HepG2 (cell line): ENCODE results near the gene PWP2. TPM values are rescaled to one million over a fixed set of nuclear protein-coding genes. Genes with fewer than 3 reads are reported as not detected.

ENCODE experiments used
- ATAC-seq: fragments of 200-7000 bp; cut with Tn5 transposase; 3 replicates; pipeline ENCODE4 v1.9.1; 2020; ENCODE audit warnings: mild to moderate bottlenecking, moderate library complexity
- BruUV-seq: library from RNA; stranded (reverse); fragments of 400-500 nt; replicated peaks from 2 replicates; lab custom pipeline; 2021; lab: Mats Ljungman, UMichigan
- CTCF ChIA-PET: fragments of 300-600 bp; formaldehyde crosslinking; extraction: SDS; loops from one replicate; lab custom pipeline; 2021; ENCODE audit warnings: low total read pairs, inconsistent platforms, low intra/inter-chr PET ratio; lab: Yijun Ruan, JAX
- POLR2A ChIA-PET: fragments of 350-600 bp; sonication (Branson Sonifier 250); formaldehyde crosslinking; loops from one replicate; lab custom pipeline; 2020; ENCODE audit warnings: antibody characterized with exemption, inconsistent platforms; lab: Yijun Ruan, JAX
- DNase-seq: peaks from one replicate; pipeline ENCODE4 v3.0.0-alpha.2; 2015; ENCODE audit warnings: low spot score
- FAIRE-seq: peaks from 3 replicates; lab custom pipeline; 2011; peaks lifted over from hg19 to GRCh38; lab: Jason Lieb, UNC
- H2AFZ ChIP-seq: one replicate; pipeline ENCODE4 v1.6.1; 2011; ENCODE audit warnings: low read length, inconsistent platforms
- H3K27ac ChIP-seq: fragments of 300-600 bp; 3 replicates; pipeline ENCODE4 v1.8.0; 2011; ENCODE audit warnings: mixed run types, mild to moderate bottlenecking, mixed read lengths, low read length, inconsistent platforms; ENCODE audit not compliant: insufficient read depth; ENCODE audit errors: extremely low read length
- H3K27me3 ChIP-seq, 2 experiments: fragments of 200-600 bp in 1 of 2; 2 replicates in 1 of 2; 3 replicates in 1 of 2; pipeline versions ENCODE4 v1.6.0 to v1.8.0; 2011; ENCODE audit warnings: low read length in 2 of 2, mild to moderate bottlenecking in 2 of 2, moderate library complexity in 2 of 2, inconsistent platforms in 1 of 2; ENCODE audit not compliant: insufficient read depth in 2 of 2, control insufficient read depth in 1 of 2
- H3K36me3 ChIP-seq, 2 experiments: fragments of 200-600 bp in 1 of 2; replicated peaks in 1 of 2; 2 replicates in 1 of 2; 3 replicates in 1 of 2; pipeline versions ENCODE4 v1.5.1 to v1.8.0; 2011; ENCODE audit warnings: low read length in 2 of 2, inconsistent platforms in 1 of 2; ENCODE audit not compliant: insufficient read depth in 2 of 2, control insufficient read depth in 1 of 2
- H3K4me1 ChIP-seq: 2 replicates; pipeline ENCODE4 v1.5.1; 2012; ENCODE audit warnings: low read length, inconsistent platforms; ENCODE audit not compliant: insufficient read depth
- H3K4me2 ChIP-seq: 2 replicates; pipeline ENCODE4 v1.6.0; 2011; ENCODE audit warnings: low read depth, low read length, inconsistent platforms
- H3K4me3 ChIP-seq, 3 experiments: fragments of 200-600 bp in 1 of 3; sonication (generic), shearing (Covaris generic) in 1 of 3; replicated peaks in 1 of 3; 2 replicates each; pipeline ENCODE4 v1.5.1; 2011 to 2016; ENCODE audit warnings: low read length in 3 of 3, inconsistent platforms in 2 of 3, low read depth in 2 of 3, mild to moderate bottlenecking in 2 of 3, control low read depth in 1 of 3, mixed read lengths in 1 of 3; ENCODE audit not compliant: insufficient read depth in 1 of 3
- H3K79me2 ChIP-seq: one replicate; pipeline ENCODE4 v1.6.1; 2011; ENCODE audit warnings: low read length, inconsistent platforms; ENCODE audit not compliant: insufficient read depth
- H3K9ac ChIP-seq: 2 replicates; pipeline ENCODE4 v1.6.0; 2011; ENCODE audit warnings: mild to moderate bottlenecking, low read depth, low read length, inconsistent platforms; ENCODE audit not compliant: insufficient read depth
- H3K9me3 ChIP-seq: 2 replicates; pipeline ENCODE4 v1.5.1; 2012; ENCODE audit warnings: mild to moderate bottlenecking, low read length
- H4K20me1 ChIP-seq: 2 replicates; pipeline ENCODE4 v1.6.0; 2011; ENCODE audit warnings: inconsistent platforms, mild to moderate bottlenecking, low read length, moderate library complexity; ENCODE audit not compliant: insufficient read depth
- FIP1L1 ChIP-seq: fragments of 200-400 bp; formaldehyde crosslinking; IDR thresholded peaks from 2 replicates; pipeline ENCODE4 v1.6.1; 2018; ENCODE audit warnings: low read depth, mild to moderate bottlenecking, low read length, moderate library complexity, borderline replicate concordance; ENCODE audit not compliant: insufficient read depth
- FOXM1 ChIP-seq: sonication (generic); formaldehyde crosslinking; IDR thresholded peaks from 2 replicates; pipeline ENCODE4 v1.5.0; 2020; ENCODE audit warnings: missing genetic modification reagents
- GTF2F1 ChIP-seq: fragments of 150-350 bp; IDR thresholded peaks from 2 replicates; pipeline ENCODE4 v1.6.1; 2014; ENCODE audit warnings: low read length
- REXO4 ChIP-seq: sonication (generic); formaldehyde crosslinking; IDR thresholded peaks from 2 replicates; pipeline ENCODE4 v1.8.0; 2022; ENCODE audit warnings: missing genetic modification reagents, mild to moderate bottlenecking, borderline replicate concordance
- RFX5 ChIP-seq: IDR thresholded peaks from 2 replicates; pipeline ENCODE4 v1.6.1; 2011; ENCODE audit warnings: low read depth, low read length, improper control_type of control experiment
- SOX5 ChIP-seq: IDR thresholded peaks from 2 replicates; pipeline ENCODE4 v1.6.1; 2016; ENCODE audit warnings: borderline replicate concordance
- TCF7 ChIP-seq: sonication (generic); IDR thresholded peaks from 2 replicates; pipeline ENCODE4 v1.6.1; 2016; ENCODE audit warnings: antibody characterized with exemption, low read depth
- TRIM24 ChIP-seq: sonication (generic); formaldehyde crosslinking; IDR thresholded peaks from 2 replicates; pipeline ENCODE4 v1.8.0; 2022; ENCODE audit warnings: mild to moderate bottlenecking, missing genetic modification reagents
- ZNF30 ChIP-seq: sonication (generic); formaldehyde crosslinking; IDR thresholded peaks from 2 replicates; pipeline ENCODE4 v1.5.0; 2020; ENCODE audit warnings: mild to moderate bottlenecking, missing genetic modification reagents
- WGBS: methylation state at CpG from one replicate; pipeline ENCODE4 v1.1.6; 2017; ENCODE audit warnings: low lambda C conversion rate; 5-methylcytosine and 5-hydroxymethylcytosine counted together
- in situ Hi-C: cut with HindIII; loops from 2 replicates; pipeline ENCODE4 v1.10.0; 2017; ENCODE audit warnings: low pct_unique_long_range_greater_than_20kb; ENCODE audit not compliant: extremely low pct_ligation_motif_present
- intact Hi-C: fragments of 100-400 bp; cut with micrococcal nuclease; formaldehyde crosslinking; loops from one replicate; pipeline ENCODE4 v1.10.0; 2022; ENCODE audit not compliant: unreplicated experiment
- polyA plus RNA-seq, 8 experiments: library from polyadenylated mRNA; depleted of rRNA in 3 of 8; stranded (reverse) in 7 of 8; unstranded in 1 of 8; fragments of >200 nt; fragmentation: Illumina TruSeq in 4 of 8; extraction: Trizol in 4 of 8; gene quantifications; 2 replicates each; pipeline versions ENCODE4 v1.2.1 to v1.2.3, GENCODE V29; 2011 to 2016; ENCODE audit warnings: low read depth in 4 of 8, missing spikeins in 1 of 8, mixed read lengths in 1 of 8; ENCODE audit not compliant: insufficient read depth in 1 of 8
- total RNA-seq, 5 experiments: library from RNA; depleted of rRNA; stranded (reverse); fragments of >200 nt; fragmentation: Illumina TruSeq; extraction: Trizol; gene quantifications; 2 replicates each; pipeline ENCODE4 v1.2.3, GENCODE V29; 2016; ENCODE audit warnings: low read depth in 1 of 5
- TF ChIP-seq, protein P1 (sequence below): sonication (generic); formaldehyde crosslinking; IDR thresholded peaks from 2 replicates; pipeline ENCODE4 v1.8.0; 2022; ENCODE audit warnings: missing genetic modification reagents, mild to moderate bottlenecking, inconsistent platforms, borderline replicate concordance
- TF ChIP-seq, protein P2 (sequence below): sonication (generic); formaldehyde crosslinking; IDR thresholded peaks from 2 replicates; pipeline ENCODE4 v1.8.1; 2023; ENCODE audit warnings: mild to moderate bottlenecking, missing genetic modification reagents

The PWP2 gene
- total and polyA plus RNA-seq, 2 of the 13 experiments (the other 11 are each of a cell fraction or from before 2014, with no cell fraction given), result 7.7 to 17.0 TPM

DNA sequence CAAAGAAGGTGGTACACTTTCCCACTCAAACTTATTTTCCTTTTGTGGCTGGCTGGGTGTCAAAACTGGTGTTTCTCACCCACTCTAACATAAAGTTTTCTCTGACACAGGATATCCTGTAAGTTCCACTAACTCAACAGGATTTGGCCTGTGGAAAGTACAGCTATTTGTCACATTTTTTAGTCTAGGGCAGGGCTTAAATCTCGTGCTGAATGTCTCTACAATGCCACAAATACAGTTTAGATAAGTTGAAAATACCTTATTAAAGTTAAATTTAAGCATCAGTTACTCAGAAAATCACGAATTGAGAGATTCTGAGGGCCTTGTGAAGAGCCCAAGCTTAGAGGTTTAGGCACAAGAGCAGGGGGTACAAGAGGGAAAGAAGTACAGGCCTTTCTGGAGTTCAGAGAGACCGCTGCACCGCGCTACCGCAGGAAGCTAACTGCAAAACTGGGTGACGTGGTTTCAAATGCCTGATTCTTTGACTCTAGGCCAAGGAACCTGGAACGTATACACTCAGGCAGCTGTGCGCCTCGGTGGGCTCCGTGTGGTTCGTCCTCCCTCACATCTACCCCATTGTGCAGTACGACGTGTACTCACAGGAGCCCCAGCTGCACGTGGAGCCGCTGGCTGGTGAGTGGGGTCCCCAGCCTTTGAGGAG lies 23.4 kb upstream of the PWP2 start (continued):
- TF ChIP-seq GTF2F1 (no peak), RFX5 (no peak), TCF7 (no peak)
- TF ChIP-seq, protein P1, sequence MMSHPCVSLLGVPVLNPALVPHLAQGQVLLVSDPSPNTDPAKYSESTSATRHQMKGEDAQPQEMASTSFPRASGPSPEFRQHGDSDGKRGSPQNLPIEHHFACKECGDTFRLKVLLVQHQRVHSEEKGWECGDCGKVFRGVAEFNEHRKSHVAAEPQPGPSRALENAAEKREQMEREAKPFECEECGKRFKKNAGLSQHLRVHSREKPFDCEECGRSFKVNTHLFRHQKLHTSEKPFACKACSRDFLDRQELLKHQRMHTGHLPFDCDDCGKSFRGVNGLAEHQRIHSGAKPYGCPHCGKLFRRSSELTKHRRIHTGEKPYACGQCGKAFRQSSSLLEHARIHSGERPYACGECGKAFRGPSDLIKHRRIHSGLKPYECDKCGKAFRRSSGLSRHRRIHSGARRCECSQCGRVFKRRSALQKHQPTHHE, result no peak

DNA sequence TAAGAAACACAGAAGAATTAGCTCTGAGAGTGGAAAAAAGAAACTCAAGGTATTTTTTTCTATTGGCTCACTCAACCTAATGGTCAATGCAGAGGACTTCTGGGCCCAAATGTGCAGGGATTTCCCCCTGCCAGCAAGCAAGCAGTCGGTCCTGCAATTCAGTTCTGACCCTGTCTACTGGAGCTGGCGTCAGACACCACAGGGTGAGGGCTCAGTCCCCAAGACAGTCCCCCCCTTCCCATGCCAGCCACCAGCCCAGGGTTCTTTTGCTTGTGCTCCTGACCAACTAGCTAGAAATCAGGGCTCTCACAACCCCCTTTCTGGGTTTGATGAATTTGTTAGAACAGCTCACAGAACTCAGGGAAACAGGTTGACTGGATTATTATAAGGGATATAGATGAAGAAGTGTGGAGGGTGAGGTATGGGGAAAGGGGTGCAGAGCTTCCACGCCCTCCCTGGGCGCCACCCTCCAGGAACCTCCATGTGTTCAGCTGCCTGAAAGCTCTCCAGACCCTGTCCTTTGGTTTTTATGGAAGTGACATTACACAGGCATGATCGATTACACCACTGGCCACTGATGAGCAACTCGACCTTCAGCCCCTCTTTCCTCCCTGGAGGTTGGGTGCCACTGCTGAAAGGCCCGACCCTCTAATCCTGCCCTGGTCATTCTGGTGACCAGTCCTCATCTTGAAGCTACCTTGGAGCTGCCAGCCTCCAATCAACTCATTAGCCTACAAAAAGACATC lies 22.5 kb upstream of the PWP2 start:
- no peaks in the 10 kb centered on the region for H3K9me3 ChIP-seq
- H3K4me1 ChIP-seq, result no peaks in the 10 kb centered on the region
- no peaks in the 10 kb centered on the region for H3K27me3 ChIP-seq
- ChIA-PET POLR2A (no interaction called here), CTCF (no interaction called here)
- H4K20me1 ChIP-seq, result no peaks in the 10 kb centered on the region
- no peak overlapping the region for H3K4me3 ChIP-seq
- DNase-seq, result no peak
- no peak overlapping the region for H3K4me2 ChIP-seq
- FAIRE-seq, result no peak
- no peaks in the 10 kb centered on the region for H3K79me2 ChIP-seq
- WGBS, result 94% methylated on average over 7 of the region's 7 CpGs
- H3K36me3 ChIP-seq, result peaks cover 16 to 75% of the 10 kb centered on the region in 2 experiments
- TF ChIP-seq FOXM1 (CRISPR knock-in tag), result no peak
- no peak for TF ChIP-seq TRIM24 (CRISPR knock-in tag)
- TF ChIP-seq ZNF30, result no peak
- no peak for TF ChIP-seq FIP1L1
- no peak for TF ChIP-seq SOX5 (CRISPR knock-in tag)
- TF ChIP-seq, protein P2, sequence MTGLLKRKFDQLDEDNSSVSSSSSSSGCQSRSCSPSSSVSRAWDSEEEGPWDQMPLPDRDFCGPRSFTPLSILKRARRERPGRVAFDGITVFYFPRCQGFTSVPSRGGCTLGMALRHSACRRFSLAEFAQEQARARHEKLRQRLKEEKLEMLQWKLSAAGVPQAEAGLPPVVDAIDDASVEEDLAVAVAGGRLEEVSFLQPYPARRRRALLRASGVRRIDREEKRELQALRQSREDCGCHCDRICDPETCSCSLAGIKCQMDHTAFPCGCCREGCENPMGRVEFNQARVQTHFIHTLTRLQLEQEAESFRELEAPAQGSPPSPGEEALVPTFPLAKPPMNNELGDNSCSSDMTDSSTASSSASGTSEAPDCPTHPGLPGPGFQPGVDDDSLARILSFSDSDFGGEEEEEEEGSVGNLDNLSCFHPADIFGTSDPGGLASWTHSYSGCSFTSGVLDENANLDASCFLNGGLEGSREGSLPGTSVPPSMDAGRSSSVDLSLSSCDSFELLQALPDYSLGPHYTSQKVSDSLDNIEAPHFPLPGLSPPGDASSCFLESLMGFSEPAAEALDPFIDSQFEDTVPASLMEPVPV (CRISPR knock-in tag), result no peak
- no peak for TF ChIP-seq REXO4
- intact Hi-C loops (no loop called here), in situ Hi-C loops (no loop called here)
- no peak overlapping the region for H3K27ac ChIP-seq
- no TSS peak for BruUV-seq
- no peak overlapping the region for H3K9ac ChIP-seq
- H2AFZ ChIP-seq, result no peak overlapping the region
- ATAC-seq, result no peak
